CD4-positive, alpha-beta memory T cell (primary cell): ENCODE measurements around the gene GABRR3. TPM values are rescaled to one million over a fixed set of nuclear protein-coding genes. Genes with fewer than 3 reads are reported as not detected.
A peak's percentile ranks its signal among the peaks of the same experiment; 100 is the strongest.

ENCODE experiments used
- CTCF ChIA-PET: fragments of 350-600 bp; sonication (Branson Sonifier 250); formaldehyde crosslinking; loops from one replicate; lab custom pipeline; 2021; ENCODE audit warnings: inconsistent platforms; ENCODE audit not compliant: partially characterized antibody; lab: Charles Lee
- POLR2A ChIA-PET: fragments of 350-600 bp; sonication (Branson Sonifier 250); formaldehyde crosslinking; loops from one replicate; lab custom pipeline; 2021; ENCODE audit not compliant: partially characterized antibody; lab: Charles Lee
- DNase-seq, 5 donors: peaks; one replicate each; pipeline versions ENCODE4 v3.0.0 to v3.0.0-alpha.2; 2020 to 2022; ENCODE audit warnings: mixed read lengths in 1 of 5
- H3K27ac ChIP-seq: one replicate; pipeline ENCODE4 v1.7.0; 2013; ENCODE audit warnings: low read depth, low read length
- H3K27me3 ChIP-seq: 2 replicates; pipeline ENCODE4 v1.7.0; 2013; ENCODE audit warnings: mild to moderate bottlenecking, low read length, moderate library complexity; ENCODE audit not compliant: insufficient read depth
- H3K36me3 ChIP-seq: 2 replicates; pipeline ENCODE4 v1.7.0; 2013; ENCODE audit warnings: mild to moderate bottlenecking, low read length, moderate library complexity; ENCODE audit not compliant: insufficient read depth
- H3K4me1 ChIP-seq: 2 replicates; pipeline ENCODE4 v1.7.0; 2013; ENCODE audit warnings: mild to moderate bottlenecking, low read length, moderate library complexity; ENCODE audit not compliant: insufficient read depth
- H3K4me3 ChIP-seq, 2 donors: one replicate each; pipeline ENCODE4 v1.7.0; 2013; ENCODE audit warnings: low read length in 2 of 2, mild to moderate bottlenecking in 1 of 2
- H3K9me3 ChIP-seq, 2 donors: one replicate each; pipeline ENCODE4 v1.7.0; 2013; ENCODE audit warnings: low read length in 2 of 2, control low read depth in 1 of 2; ENCODE audit not compliant: control insufficient read depth in 1 of 2
- H3K27ac Mint-ChIP-seq, 7 donors: one replicate each; pipeline ENCODE4 v1.8.0; 2020 to 2021; ENCODE audit warnings: mixed read lengths in 7 of 7, mild to moderate bottlenecking in 6 of 7, inconsistent platforms in 3 of 7, moderate library complexity in 3 of 7
- H3K27me3 Mint-ChIP-seq, 2 donors: one replicate each; pipeline ENCODE4 v1.8.0; 2020 to 2021; ENCODE audit warnings: mixed read lengths in 2 of 2
- H3K36me3 Mint-ChIP-seq, 2 donors: one replicate each; pipeline ENCODE4 v1.8.0; 2020 to 2021; ENCODE audit warnings: mixed read lengths in 2 of 2, inconsistent platforms in 1 of 2, mild to moderate bottlenecking in 1 of 2
- H3K4me1 Mint-ChIP-seq, 4 donors: one replicate each; pipeline ENCODE4 v1.8.0; 2020 to 2021; ENCODE audit warnings: mixed read lengths in 4 of 4, mild to moderate bottlenecking in 1 of 4
- H3K4me3 Mint-ChIP-seq, 8 donors: one replicate each; pipeline ENCODE4 v1.8.0; 2020 to 2021; ENCODE audit warnings: mixed read lengths in 8 of 8, mild to moderate bottlenecking in 7 of 8, moderate library complexity in 6 of 8, inconsistent platforms in 3 of 8
- H3K9me3 Mint-ChIP-seq, 8 donors: one replicate each; pipeline ENCODE4 v1.8.0; 2020 to 2021; ENCODE audit warnings: mixed read lengths in 8 of 8, mild to moderate bottlenecking in 5 of 8, inconsistent platforms in 3 of 8, moderate library complexity in 1 of 8
- intact Hi-C: fragments of 100-400 bp; cut with micrococcal nuclease; formaldehyde crosslinking; loops from one replicate; pipeline ENCODE4 v1.15.1; 2023
- polyA plus RNA-seq, 2 donors: library from polyadenylated mRNA; unstranded; fragments of 300-500 nt; fragmentation: Illumina TruSeq; gene quantifications; one replicate each; pipeline ENCODE4 v1.2.3, GENCODE V29; 2021
- total RNA-seq, 2 experiments: library from RNA; stranded (reverse); gene quantifications; one replicate each; pipeline ENCODE4 v1.2.3, GENCODE V29; 2021

Gene GABRR3
- total and polyA plus RNA-seq, 4 experiments from 2014 or later = 0.03 to 0.17 TPM; not detected in 2

DNA sequence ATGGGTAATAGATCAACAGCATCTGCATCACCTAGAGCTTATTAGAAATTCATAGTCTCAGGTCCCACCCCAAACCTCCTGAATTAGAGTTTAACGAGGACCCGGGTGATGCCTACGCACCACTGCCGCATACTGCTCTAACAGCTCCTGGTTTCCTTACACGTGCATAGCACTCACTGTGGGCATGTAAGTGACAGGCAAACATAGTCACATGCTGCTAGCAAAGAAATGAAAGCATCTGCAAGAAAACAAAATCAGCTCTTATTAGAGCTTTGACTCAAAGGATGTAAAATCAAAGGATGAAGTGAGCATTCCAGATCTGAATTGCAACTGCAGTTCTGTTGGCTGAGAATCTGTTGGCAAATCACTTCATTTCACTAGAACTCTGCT lies 43.8 kb downstream of the GABRR3 start:
- H3K27ac ChIP-seq = no peak overlapping the region

DNA sequence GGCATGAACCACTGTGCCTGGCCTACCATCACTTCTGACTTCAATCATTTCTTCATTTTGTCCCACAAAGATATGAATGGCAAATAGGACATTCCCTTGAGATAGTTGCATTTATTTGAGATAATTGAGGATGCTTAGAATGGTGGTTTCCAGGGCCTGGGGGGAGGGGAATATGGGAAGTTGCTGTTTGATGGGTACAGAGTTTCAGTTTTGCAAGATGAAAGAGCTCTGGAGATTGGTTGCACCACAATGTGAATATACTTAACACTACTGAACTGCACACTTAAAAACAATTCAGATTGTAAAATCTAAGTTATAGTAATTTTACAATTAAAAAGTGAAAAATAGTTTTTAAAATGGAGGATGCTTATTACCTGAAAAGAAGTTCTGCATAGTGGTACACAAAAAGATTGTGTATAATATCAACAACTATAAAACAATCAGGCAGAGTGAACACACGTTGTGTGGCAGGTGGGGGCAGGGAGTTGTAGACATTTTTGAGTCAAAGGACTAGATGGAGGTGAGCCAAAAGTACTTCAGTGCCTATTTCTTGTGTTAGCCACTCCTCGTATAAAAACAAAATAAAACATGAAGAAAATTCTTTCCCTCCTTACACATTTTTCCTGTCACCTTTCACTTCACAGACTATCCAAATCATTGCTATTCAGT lies 44.4 kb downstream of the GABRR3 start:
- Mint-ChIP-seq H3K36me3 (no peaks in the 10 kb centered on the region), H3K9me3 (no peaks in the 10 kb centered on the region), H3K4me1 (peaks cover 16 to 35% (median 25%) of the 10 kb centered on the region in 4 donors), H3K27ac (peak overlapping the region; percentile 74 to 95 (median 90)), H3K27me3 (peaks cover 0 to 1% of the 10 kb centered on the region in 2 donors), H3K4me3 (peak overlapping the region; percentile 40 to 83 (median 77))
- peaks cover 24% of the 10 kb centered on the region for H3K4me1 ChIP-seq
- H3K27ac ChIP-seq = no peak overlapping the region
- H3K9me3 ChIP-seq = no peaks in the 10 kb centered on the region
- peak in 1 of 5 donors; percentile 4 for DNase-seq
- ChIA-PET CTCF (interaction anchor here (1.5 kb wide), 1 partner anchor 33 kb away, joined by 3 read pairs; no protein-coding TSS in a partner anchor), POLR2A (interaction anchor here (0.9 to 1.2 kb wide), 4 partner anchors 9 to 169 kb away, joined by 3 to 7 read pairs (median 4); partner anchors contain the start of gene CRYBG3)
- intact Hi-C loops = no loop called here
- no peaks in the 10 kb centered on the region for H3K27me3 ChIP-seq
- no peaks in the 10 kb centered on the region for H3K36me3 ChIP-seq
- H3K4me3 ChIP-seq = peak overlapping the region in 1 of 2 donors; percentile 20

More for the DNA sequence above, 43.8 kb downstream of the GABRR3 start:
- Histone ChIP-seq H3K4me3 (peak overlapping the region in 1 of 2 donors; percentile 20), H3K4me1 (peaks cover 24% of the 10 kb centered on the region), H3K27me3 (no peaks in the 10 kb centered on the region), H3K9me3 (no peaks in the 10 kb centered on the region), H3K36me3 (no peaks in the 10 kb centered on the region)
- DNase-seq = peak in 4 of 5 donors; percentile 31 to 46 (median 39)
- H3K36me3 Mint-ChIP-seq = no peaks in the 10 kb centered on the region
- CTCF ChIA-PET = interaction anchor here (1.5 kb wide), 1 partner anchor 32 kb away, joined by 3 read pairs; no protein-coding TSS in a partner anchor
- H3K4me3 Mint-ChIP-seq = peak overlapping the region; percentile 40 to 83 (median 77)
- POLR2A ChIA-PET = interaction anchor here (0.9 to 1.2 kb wide), 4 partner anchors 10 to 170 kb away, joined by 3 to 7 read pairs (median 4); partner anchors contain the start of gene CRYBG3
- peak overlapping the region; percentile 74 to 95 (median 90) for H3K27ac Mint-ChIP-seq
- intact Hi-C loops = no loop called here
- H3K4me1 Mint-ChIP-seq = peaks cover 16 to 35% (median 25%) of the 10 kb centered on the region in 4 donors
- no peaks in the 10 kb centered on the region for H3K27me3 Mint-ChIP-seq
- H3K9me3 Mint-ChIP-seq = no peaks in the 10 kb centered on the region

DNA sequence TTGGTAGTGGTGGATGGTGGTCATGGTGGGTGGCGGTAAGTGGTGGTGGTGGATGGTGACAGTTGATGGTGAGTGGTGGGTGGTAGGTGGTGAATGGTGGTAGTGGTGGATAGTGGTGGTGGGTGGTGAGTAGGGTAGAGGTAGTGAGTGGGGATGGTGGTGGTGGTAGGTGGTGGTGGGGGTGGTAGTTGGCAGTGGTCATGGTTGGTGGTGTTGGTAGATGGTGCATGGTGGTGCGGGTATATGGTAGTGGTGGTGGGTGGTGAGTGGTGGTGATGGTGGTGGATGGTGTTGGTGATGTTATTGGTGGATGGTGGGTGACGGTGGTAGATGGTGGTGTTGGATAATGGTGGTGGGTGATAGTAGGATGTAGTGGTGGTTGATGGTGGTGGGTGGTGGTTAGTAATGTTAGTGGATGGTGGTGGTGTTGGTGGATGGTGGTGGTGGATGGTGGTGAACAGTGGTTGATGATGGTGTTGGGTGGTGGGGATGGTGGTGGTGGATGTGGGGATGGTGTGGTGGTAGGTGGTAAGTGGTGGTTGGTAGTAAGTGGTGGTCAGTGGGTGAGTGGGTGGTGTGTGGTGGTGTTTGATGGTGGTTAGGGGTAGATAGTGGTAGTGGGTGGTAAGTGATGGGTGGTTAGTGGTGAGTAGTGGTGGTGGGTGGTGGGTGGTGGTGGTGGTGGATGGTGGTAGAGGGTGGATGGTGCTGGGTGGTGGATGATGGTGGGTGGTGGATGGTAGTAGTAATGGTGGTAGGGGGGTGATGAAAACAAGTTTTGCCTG lies 46.1 kb downstream of the GABRR3 start:
- Mint-ChIP-seq H3K4me1 (peaks cover 16 to 35% (median 25%) of the 10 kb centered on the region in 4 donors), H3K4me3 (no peak overlapping the region), H3K36me3 (no peaks in the 10 kb centered on the region), H3K27ac (no peak overlapping the region), H3K9me3 (no peaks in the 10 kb centered on the region), H3K27me3 (peaks cover 0 to 2% of the 10 kb centered on the region in 2 donors)
- Histone ChIP-seq H3K36me3 (no peaks in the 10 kb centered on the region), H3K4me3 (no peak overlapping the region), H3K9me3 (no peaks in the 10 kb centered on the region), H3K27me3 (no peaks in the 10 kb centered on the region), H3K4me1 (peaks cover 24% of the 10 kb centered on the region), H3K27ac (no peak overlapping the region)
- intact Hi-C loops = no loop called here
- POLR2A ChIA-PET = no interaction called here
- CTCF ChIA-PET = interaction anchor here (0.8 kb wide), 1 partner anchor 13 kb away, joined by 3 read pairs; no protein-coding TSS in a partner anchor
- DNase-seq = no peak

DNA sequence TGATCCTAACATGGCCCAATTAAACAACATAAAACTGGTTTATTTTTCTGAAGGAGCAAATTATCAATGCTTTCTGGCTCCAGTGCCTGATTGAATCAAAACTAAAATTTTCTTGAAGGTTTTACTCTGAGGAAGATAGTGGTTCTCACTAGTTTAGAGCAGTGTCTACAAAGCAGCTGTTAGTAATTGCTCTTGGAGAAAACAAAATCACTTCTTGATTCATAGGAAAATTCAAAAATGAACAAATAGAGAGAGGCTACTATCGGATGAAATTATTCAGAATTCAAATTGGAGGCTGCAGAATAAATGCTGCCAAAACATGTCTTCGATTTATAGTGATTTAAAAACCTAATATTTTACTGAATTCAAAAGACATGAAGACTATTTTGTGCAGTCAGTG lies 47.8 kb downstream of the GABRR3 start:
- no peak overlapping the region for H3K4me3 Mint-ChIP-seq
- POLR2A ChIA-PET = no interaction called here
- H3K9me3 Mint-ChIP-seq = no peaks in the 10 kb centered on the region

DNA sequence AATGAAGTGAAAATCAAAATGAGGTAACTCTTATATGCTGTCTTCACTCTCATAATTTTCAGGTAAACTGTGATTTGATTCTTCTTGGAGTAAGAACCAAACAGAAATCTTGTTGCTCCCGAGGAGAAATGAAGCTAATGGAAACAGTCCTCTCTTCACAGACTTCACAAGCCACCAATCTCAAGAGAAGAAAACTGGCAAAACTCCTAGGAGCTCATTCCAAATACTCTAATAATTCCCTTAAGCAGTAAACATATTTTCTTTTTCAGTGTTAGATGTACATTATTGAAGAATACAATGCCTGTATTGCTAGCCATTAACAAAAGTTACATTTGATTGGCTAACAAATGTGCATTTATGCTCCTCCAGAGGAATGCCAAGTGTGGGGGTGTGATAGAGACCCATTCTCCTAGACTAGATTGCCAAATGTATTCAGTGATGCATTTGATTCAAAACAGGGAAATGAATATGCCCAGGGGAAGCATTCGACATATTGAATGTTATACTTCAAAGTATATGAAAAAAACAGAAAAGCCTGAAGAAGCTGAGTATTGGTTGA lies 51.1 kb downstream of the GABRR3 start:
- no peak for DNase-seq
- ChIA-PET POLR2A (no interaction called here), CTCF (interaction anchor here (0.7 to 1.3 kb wide), 3 partner anchors 38 to 163 kb away, joined by 3 to 4 read pairs (median 3); no protein-coding TSS in a partner anchor)
- Histone ChIP-seq H3K4me3 (no peak overlapping the region), H3K27ac (no peak overlapping the region), H3K9me3 (no peaks in the 10 kb centered on the region), H3K27me3 (no peaks in the 10 kb centered on the region), H3K4me1 (no peaks in the 10 kb centered on the region), H3K36me3 (no peaks in the 10 kb centered on the region)
- Mint-ChIP-seq H3K27me3 (peaks cover 1 to 2% of the 10 kb centered on the region in 2 donors), H3K9me3 (no peaks in the 10 kb centered on the region), H3K36me3 (no peaks in the 10 kb centered on the region), H3K4me3 (no peak overlapping the region), H3K4me1 (peaks cover 0 to 2% (median under 1%) of the 10 kb centered on the region in 4 donors), H3K27ac (no peak overlapping the region)
- intact Hi-C loops = no loop called here

More for the DNA sequence above, 47.8 kb downstream of the GABRR3 start:
- no peak overlapping the region for H3K27ac Mint-ChIP-seq
- no peaks in the 10 kb centered on the region for H3K36me3 ChIP-seq
- H3K4me1 ChIP-seq = peaks cover 22% of the 10 kb centered on the region
- intact Hi-C loops = no loop called here
- DNase-seq = no peak
- H3K4me1 Mint-ChIP-seq = peaks cover 13 to 28% (median 21%) of the 10 kb centered on the region in 4 donors
- no peaks in the 10 kb centered on the region for H3K36me3 Mint-ChIP-seq
- H3K27ac ChIP-seq = no peak overlapping the region
- H3K27me3 ChIP-seq = no peaks in the 10 kb centered on the region
- no peaks in the 10 kb centered on the region for H3K9me3 ChIP-seq
- H3K4me3 ChIP-seq = no peak overlapping the region
- H3K27me3 Mint-ChIP-seq = peaks cover 0 to 2% of the 10 kb centered on the region in 2 donors
- CTCF ChIA-PET = interaction anchor here (1.2 kb wide), 1 partner anchor 36 kb away, joined by 3 read pairs; no protein-coding TSS in a partner anchor

DNA sequence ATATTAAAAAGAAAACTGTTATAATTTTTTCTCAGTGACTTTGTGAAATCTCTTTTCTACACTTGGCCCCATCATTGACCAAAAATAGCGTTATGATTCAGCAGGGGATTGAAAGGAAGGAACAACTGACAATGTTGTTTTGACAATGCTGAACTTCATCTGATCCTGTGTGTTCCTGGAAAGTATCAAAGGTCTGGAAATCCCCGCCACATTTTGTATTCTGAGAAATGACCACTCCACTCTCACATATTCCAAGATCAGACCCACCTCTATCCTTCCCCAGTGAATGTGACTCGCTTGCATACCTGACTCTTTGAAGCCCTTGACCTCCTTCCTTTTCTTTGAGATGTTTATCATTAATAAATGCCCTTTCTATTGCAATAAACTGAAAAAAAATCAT lies 53.2 kb downstream of the GABRR3 start:
- H3K4me1 Mint-ChIP-seq = peaks cover 0 to 2% (median under 1%) of the 10 kb centered on the region in 4 donors
- Histone ChIP-seq H3K4me1 (no peaks in the 10 kb centered on the region), H3K9me3 (no peaks in the 10 kb centered on the region), H3K4me3 (no peak overlapping the region), H3K36me3 (no peaks in the 10 kb centered on the region), H3K27ac (no peak overlapping the region), H3K27me3 (no peaks in the 10 kb centered on the region)
- CTCF ChIA-PET = interaction anchor here (1.3 kb wide), 1 partner anchor 41 kb away, joined by 4 read pairs; no protein-coding TSS in a partner anchor
- no peak overlapping the region for H3K4me3 Mint-ChIP-seq
- H3K27ac Mint-ChIP-seq = no peak overlapping the region
- no peaks in the 10 kb centered on the region for H3K9me3 Mint-ChIP-seq
- POLR2A ChIA-PET = interaction anchor here (1.0 kb wide), 1 partner anchor 9 kb away, joined by 3 read pairs; no protein-coding TSS in a partner anchor
- peaks cover 1 to 2% of the 10 kb centered on the region in 2 donors for H3K27me3 Mint-ChIP-seq
- intact Hi-C loops = no loop called here
- no peaks in the 10 kb centered on the region for H3K36me3 Mint-ChIP-seq
- no peak for DNase-seq
